Fibroblast of the conjunctiva (primary cell): Measurements from ENCODE around the gene TOGARAM1.
"Not testable (repeated sequence)": the region's sequence is repeated elsewhere in the genome, so short reads cannot be mapped to it uniquely, and the experiment has no call there.

Experiments
- DNase-seq: peaks from one replicate; pipeline ENCODE4 v3.0.0-alpha.2; 2010; ENCODE audit warnings: low read depth

TOGARAM1 gene

GRCh38 chr14:45044638-45045037, 82.6 kb downstream of the TOGARAM1 start:
- DNase-seq, result no peak

- no peak for DNase-seq
Observed at GRCh38 chr14:45048385-45048784, 86.4 kb downstream of the TOGARAM1 start.

GRCh38 chr14:45051180-45051579, 89.2 kb downstream of the TOGARAM1 start:
- DNase-seq, result no peak

- no peak for DNase-seq
Observed at GRCh38 chr14:45051896-45052295, 89.9 kb downstream of the TOGARAM1 start.

GRCh38 chr14:45057349-45057748, 95.4 kb downstream of the TOGARAM1 start:
- DNase-seq, result no peak

GRCh38 chr14:45057881-45058364, 95.9 kb downstream of the TOGARAM1 start:
- DNase-seq, result no peak

GRCh38 chr14:45060551-45060950, 98.6 kb downstream of the TOGARAM1 start:
- DNase-seq, result no peak

GRCh38 chr14:45065540-45065939, 103.5 kb downstream of the TOGARAM1 start:
- DNase-seq, result no peak

- no peak for DNase-seq
Observed at GRCh38 chr14:45065956-45066355, 104.0 kb downstream of the TOGARAM1 start.

- DNase-seq, result no peak
Observed at GRCh38 chr14:45066667-45067066, 104.7 kb downstream of the TOGARAM1 start.

- DNase-seq, result no peak
Observed at GRCh38 chr14:45068396-45068795, 106.4 kb downstream of the TOGARAM1 start.

GRCh38 chr14:45070215-45070614, 108.2 kb downstream of the TOGARAM1 start:
- no peak for DNase-seq

- no peak for DNase-seq
Observed at GRCh38 chr14:45072126-45072525, 110.1 kb downstream of the TOGARAM1 start.

GRCh38 chr14:45073231-45073879, 111.4 kb downstream of the TOGARAM1 start:
- DNase-seq, result no peak

GRCh38 chr14:45078323-45078722, 116.3 kb downstream of the TOGARAM1 start:
- DNase-seq, result no peak

GRCh38 chr14:45080416-45080968, 118.5 kb downstream of the TOGARAM1 start:
- DNase-seq, result not testable (repeated sequence)

- not testable (repeated sequence) for DNase-seq
Observed at GRCh38 chr14:45081096-45081495, 119.1 kb downstream of the TOGARAM1 start.

GRCh38 chr14:45082420-45082819, 120.4 kb downstream of the TOGARAM1 start:
- no peak for DNase-seq

GRCh38 chr14:45083617-45083975, 121.6 kb downstream of the TOGARAM1 start:
- DNase-seq, result no peak

- DNase-seq, result peak; percentile 79
Observed at GRCh38 chr14:45083976-45084722, 122.2 kb downstream of the TOGARAM1 start, which contains the start of gene PRPF39. PRPF39 (plus strand) TSS chr14:45084116; CDS start chr14:45095240, 11,124 bp downstream.

- no peak for DNase-seq
Observed at GRCh38 chr14:45084946-45085346, 123.0 kb downstream of the TOGARAM1 start.

GRCh38 chr14:45089813-45090212, 127.8 kb downstream of the TOGARAM1 start:
- no peak for DNase-seq

GRCh38 chr14:45091710-45092109, 129.7 kb downstream of the TOGARAM1 start:
- no peak for DNase-seq
